Parathyroid adenoma (tissue), 2 donors: ENCODE results near the gene TAOK1.
"Not testable (repeated sequence)": the region's sequence is repeated elsewhere in the genome, so short reads cannot be mapped to it uniquely, and the experiment has no call there.

ENCODE experiments used
- H2AFZ ChIP-seq: fragments of 300-600 bp; sonication (generic); one replicate; pipeline ENCODE4 v1.7.0; 2017; ENCODE audit warnings: antibody characterized with exemption, mild to moderate bottlenecking
- H3K27ac ChIP-seq: fragments of 300-600 bp; sonication (generic); one replicate; pipeline ENCODE4 v1.7.0; 2017
- H3K27me3 ChIP-seq: fragments of 300-600 bp; sonication (generic); one replicate; pipeline ENCODE4 v1.7.0; 2017; ENCODE audit warnings: low read length; ENCODE audit not compliant: control insufficient read depth, insufficient read depth
- H3K36me3 ChIP-seq: fragments of 300-600 bp; sonication (generic); one replicate; pipeline ENCODE4 v1.7.0; 2017; ENCODE audit warnings: low read length; ENCODE audit not compliant: control insufficient read depth, insufficient read depth
- H3K4me1 ChIP-seq: fragments of 300-600 bp; sonication (generic); one replicate; pipeline ENCODE4 v1.7.0; 2017; ENCODE audit warnings: control low read depth
- H3K4me2 ChIP-seq: fragments of 300-600 bp; sonication (generic); one replicate; pipeline ENCODE4 v1.7.0; 2017; ENCODE audit warnings: low read length
- H3K4me3 ChIP-seq: fragments of 300-600 bp; sonication (generic); one replicate; pipeline ENCODE4 v1.7.0; 2017; ENCODE audit warnings: low read depth, low read length
- H3K79me2 ChIP-seq: fragments of 300-600 bp; sonication (generic); one replicate; pipeline ENCODE4 v1.7.0; 2017; ENCODE audit warnings: control low read depth
- H3K9ac ChIP-seq: fragments of 300-600 bp; sonication (generic); one replicate; pipeline ENCODE4 v1.7.0; 2017; ENCODE audit warnings: mild to moderate bottlenecking
- H3K9me3 ChIP-seq: fragments of 300-600 bp; sonication (generic); one replicate; pipeline ENCODE4 v1.7.0; 2017; ENCODE audit warnings: low read length; ENCODE audit not compliant: control insufficient read depth
- CTCF ChIP-seq: fragments of 300-600 bp; sonication (generic); IDR thresholded peaks from one replicate; pipeline ENCODE4 v1.7.0; 2017; ENCODE audit warnings: antibody characterized with exemption, mild to moderate bottlenecking
- donor health status: primary hyperparathyroidism.

The TAOK1 gene

GRCh38 chr17:29451121-29451742 lies 61.1 kb downstream of the TAOK1 start:
- Histone ChIP-seq H2AFZ (no peak overlapping the region), H3K27ac (no peak overlapping the region), H3K4me2 (no peak overlapping the region), H3K27me3 (no peaks in the 10 kb centered on the region), H3K4me1 (peaks cover 8% of the 10 kb centered on the region), H3K4me3 (no peak overlapping the region), H3K79me2 (peaks cover 13% of the 10 kb centered on the region), H3K9ac (no peak overlapping the region), H3K9me3 (no peaks in the 10 kb centered on the region), H3K36me3 (no peaks in the 10 kb centered on the region)
- no peak for TF ChIP-seq CTCF

DNA sequence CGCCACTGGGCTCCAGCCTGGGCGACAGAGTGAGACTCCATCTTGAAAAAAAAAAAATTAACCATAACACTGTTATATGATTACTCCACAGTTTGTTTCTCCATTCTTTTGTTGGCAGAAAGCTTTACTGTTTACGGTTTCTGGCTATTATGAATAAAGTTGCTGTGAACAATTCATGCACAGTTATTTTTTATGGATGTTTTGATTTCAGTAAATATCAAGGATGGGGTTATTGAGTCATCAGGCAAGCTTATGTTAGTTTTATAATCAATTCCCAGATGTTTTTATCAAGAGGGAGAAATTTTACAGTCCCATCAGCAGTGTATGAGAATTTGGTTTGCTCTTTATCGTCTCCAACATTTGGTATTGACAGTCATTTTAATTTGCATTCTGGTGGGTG lies 67.9 kb downstream of the TAOK1 start:
- no peaks in the 10 kb centered on the region for H3K36me3 ChIP-seq
- no peak for TF ChIP-seq CTCF
- H3K4me1 ChIP-seq: peaks cover 4% of the 10 kb centered on the region

GRCh38 chr17:29461483-29462206 lies 71.5 kb downstream of the TAOK1 start:
- Histone ChIP-seq H3K9me3 (no peaks in the 10 kb centered on the region), H3K27ac (no peak overlapping the region), H3K27me3 (no peaks in the 10 kb centered on the region), H3K4me1 (peaks cover 4% of the 10 kb centered on the region), H3K4me3 (no peak overlapping the region), H3K4me2 (no peak overlapping the region), H2AFZ (no peak overlapping the region), H3K9ac (no peak overlapping the region), H3K79me2 (peaks cover 9% of the 10 kb centered on the region), H3K36me3 (no peaks in the 10 kb centered on the region)
- no peak for TF ChIP-seq CTCF

More for the DNA sequence above, 67.9 kb downstream of the TAOK1 start:
- Histone ChIP-seq H3K27ac (no peak overlapping the region), H3K27me3 (no peaks in the 10 kb centered on the region), H2AFZ (no peak overlapping the region), H3K4me2 (no peak overlapping the region), H3K9me3 (no peaks in the 10 kb centered on the region), H3K79me2 (peaks cover 22% of the 10 kb centered on the region), H3K9ac (no peak overlapping the region), H3K4me3 (no peak overlapping the region)

DNA sequence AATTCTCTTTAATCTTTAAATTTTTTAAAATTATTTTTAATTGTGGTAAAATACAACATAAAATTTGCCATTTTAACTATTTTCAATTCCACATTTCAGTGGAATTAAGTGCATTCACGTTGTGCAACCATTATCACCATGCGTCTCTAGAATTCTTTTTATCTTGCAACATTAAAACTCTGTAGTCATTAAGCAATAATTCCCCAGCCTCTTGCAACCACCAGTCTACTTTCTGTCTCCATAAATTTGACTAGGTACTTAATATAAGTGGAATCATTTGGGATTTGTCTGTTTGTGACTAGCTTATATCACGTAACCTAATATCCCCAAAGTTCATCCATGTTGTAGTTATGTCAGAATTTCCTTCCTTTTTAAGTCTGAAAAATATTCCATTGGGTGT lies 79.1 kb downstream of the TAOK1 start:
- Histone ChIP-seq H3K79me2 (peaks cover 3% of the 10 kb centered on the region), H3K4me2 (no peak overlapping the region), H3K9me3 (no peaks in the 10 kb centered on the region), H3K9ac (no peak overlapping the region), H3K36me3 (no peaks in the 10 kb centered on the region), H3K27me3 (no peaks in the 10 kb centered on the region), H3K27ac (no peak overlapping the region), H2AFZ (no peak overlapping the region), H3K4me1 (no peaks in the 10 kb centered on the region), H3K4me3 (no peak overlapping the region)
- no peak for TF ChIP-seq CTCF

GRCh38 chr17:29473437-29473836 lies 83.3 kb downstream of the TAOK1 start:
- not testable (repeated sequence) for H3K79me2 ChIP-seq, H3K27me3 ChIP-seq, H3K36me3 ChIP-seq

More at GRCh38 chr17:29473437-29473836, 83.3 kb downstream of the TAOK1 start:
- not testable (repeated sequence) for H2AFZ ChIP-seq, H3K4me3 ChIP-seq, H3K4me2 ChIP-seq, H3K9me3 ChIP-seq, H3K4me1 ChIP-seq, H3K9ac ChIP-seq, H3K27ac ChIP-seq
